NCI-H526 treated with DMSO at 0.1 percent for 48 hours (cell line): ENCODE measurements around the gene SSRP1.
"Not testable (repeated sequence)": the region's sequence is repeated elsewhere in the genome, so short reads cannot be mapped to it uniquely, and the experiment has no call there.

Source experiments
- DNase-seq: peaks from one replicate; lab custom pipeline; 2025; lab: John Stamatoyannopoulos, UW

SSRP1 gene

GRCh38 chr11:57299150-57299737 lies 36.4 kb downstream of the SSRP1 start:
- no peak for DNase-seq

GRCh38 chr11:57297221-57297620 lies 38.5 kb downstream of the SSRP1 start:
- DNase-seq: no peak

DNA sequence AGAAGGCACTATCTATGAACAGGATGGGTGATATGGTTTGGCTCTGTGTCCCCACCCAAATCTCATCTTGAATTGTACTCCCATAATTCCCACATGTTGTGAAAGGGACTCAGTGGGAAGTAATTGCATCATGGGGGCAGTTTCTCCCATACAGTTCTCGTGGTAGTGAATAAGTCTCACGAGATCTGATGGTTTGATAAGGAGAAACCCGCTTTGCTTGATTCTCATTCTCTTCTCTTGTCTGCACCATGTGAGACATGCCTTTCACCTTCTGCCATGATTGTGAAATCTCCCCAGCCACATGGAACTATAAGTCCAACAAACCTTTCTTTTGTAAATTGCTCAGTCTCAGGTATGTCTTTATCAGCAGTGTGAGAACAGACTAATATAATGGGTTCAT lies 39.5 kb downstream of the SSRP1 start:
- not testable (repeated sequence) for DNase-seq

- no peak for DNase-seq
These were observed 41.2 kb downstream of the SSRP1 start for GRCh38 chr11:57294225-57295131.

DNA sequence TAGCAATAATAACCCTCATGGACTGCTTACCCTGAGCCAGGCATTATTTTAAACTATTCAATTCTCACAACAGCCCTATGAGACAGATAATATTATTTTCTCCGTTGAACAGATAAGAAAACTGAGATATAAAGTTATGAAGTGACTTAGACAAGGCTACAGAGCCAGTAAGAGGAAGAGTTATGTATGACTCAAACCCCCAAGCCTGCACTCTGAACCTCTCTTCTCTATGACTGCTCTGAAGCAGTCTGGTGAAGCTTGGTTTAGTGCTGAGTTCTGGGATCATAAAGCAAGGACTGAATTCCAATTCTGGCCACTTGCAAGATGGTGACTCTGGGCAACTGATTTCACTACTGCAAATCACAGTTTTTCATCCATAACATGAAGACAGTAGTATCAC lies 45.4 kb downstream of the SSRP1 start:
- no peak for DNase-seq

GRCh38 chr11:57288771-57289579 lies 46.7 kb downstream of the SSRP1 start:
- no peak for DNase-seq

DNA sequence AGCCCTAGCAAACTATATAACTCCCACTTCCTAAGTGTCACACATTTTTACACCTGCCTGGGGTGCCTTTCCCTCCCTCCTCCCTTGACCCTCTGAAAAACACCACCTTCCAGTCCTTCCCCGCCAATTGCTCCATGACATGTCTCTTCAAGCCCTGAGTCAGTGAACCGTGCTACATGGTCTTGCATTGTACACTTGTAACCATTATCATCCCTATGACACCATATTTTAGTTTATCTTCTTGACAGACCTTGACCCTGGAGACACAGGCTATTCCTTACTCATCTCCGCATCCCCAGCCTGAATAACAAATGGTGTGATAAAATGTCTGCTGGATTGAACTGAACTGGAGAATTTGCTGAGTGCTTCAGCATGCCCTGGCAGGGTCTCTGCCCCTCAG lies 47.8 kb downstream of the SSRP1 start:
- DNase-seq: no peak

DNA sequence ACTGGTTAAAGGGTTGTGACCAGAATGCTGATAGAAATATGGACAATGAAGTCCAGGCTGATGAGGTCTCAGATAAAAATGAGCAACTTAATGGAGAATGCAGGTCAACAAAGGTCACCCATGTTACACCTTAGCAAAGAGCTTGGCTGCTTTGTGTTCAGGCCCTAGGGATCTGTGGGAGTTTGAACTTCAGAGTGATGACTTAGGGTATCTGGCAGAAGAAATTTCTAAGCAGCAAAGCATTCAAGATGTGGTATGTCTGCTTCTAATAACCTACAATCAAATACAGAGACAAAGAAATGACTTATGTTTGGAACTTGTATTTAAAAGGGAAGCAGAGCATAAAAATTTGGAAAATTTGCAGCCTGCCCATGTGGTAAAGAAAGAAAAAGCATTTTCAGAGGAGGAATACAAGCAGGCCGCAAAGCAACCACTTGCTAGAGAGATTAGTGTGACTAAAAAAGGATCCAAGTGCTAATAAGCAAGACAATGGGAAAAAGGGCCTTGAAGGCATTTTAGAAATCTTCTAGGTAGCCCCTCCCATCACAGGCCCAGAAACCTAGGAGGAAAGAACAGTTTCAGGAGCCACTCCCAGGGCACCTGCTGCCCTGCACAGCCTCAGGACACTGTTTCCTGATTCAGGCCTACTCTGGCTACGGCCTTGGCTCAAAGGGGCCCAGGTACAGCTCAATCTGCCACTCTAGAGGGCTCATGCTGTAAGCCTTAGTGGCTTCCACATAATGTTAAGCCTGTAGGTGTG lies 52.3 kb downstream of the SSRP1 start:
- no peak for DNase-seq

GRCh38 chr11:57281546-57281945 lies 54.1 kb downstream of the SSRP1 start:
- not testable (repeated sequence) for DNase-seq

DNA sequence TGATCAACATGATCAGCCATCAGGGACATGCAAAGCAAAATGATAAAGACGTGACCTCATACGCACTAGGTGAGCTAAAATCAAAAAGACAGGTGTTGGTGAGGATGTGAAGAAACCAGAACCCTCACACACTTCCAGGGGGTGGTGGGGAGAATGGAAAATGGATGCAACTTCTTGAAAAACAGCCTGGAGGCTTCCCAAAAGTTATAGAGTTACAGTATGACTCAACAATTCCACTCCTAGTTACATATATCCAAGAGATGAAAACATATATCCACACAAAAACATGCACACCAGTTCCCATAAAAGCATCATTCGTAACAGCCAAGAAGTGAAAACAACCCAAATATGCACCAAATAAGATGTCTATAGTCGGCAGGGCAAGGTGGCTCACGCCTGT lies 56.6 kb downstream of the SSRP1 start:
- no peak for DNase-seq

DNA sequence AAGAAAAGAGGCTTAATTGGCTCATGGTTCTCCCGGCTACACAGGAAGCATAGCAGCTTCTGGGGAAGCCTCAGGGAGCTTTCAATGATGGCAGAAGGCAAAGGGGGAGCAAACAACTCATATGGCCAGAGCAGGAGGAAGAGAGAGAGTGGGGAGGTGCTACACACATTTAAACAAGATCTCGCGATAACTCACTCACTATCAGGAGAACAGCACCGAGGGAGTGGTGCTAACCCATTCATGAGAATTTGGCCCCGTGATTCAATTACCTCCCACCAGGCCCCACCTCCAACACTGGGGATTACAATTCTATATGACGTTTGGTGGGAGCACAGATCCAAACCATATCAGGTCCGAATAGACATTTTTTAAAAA lies 57.0 kb downstream of the SSRP1 start:
- no peak for DNase-seq

DNA sequence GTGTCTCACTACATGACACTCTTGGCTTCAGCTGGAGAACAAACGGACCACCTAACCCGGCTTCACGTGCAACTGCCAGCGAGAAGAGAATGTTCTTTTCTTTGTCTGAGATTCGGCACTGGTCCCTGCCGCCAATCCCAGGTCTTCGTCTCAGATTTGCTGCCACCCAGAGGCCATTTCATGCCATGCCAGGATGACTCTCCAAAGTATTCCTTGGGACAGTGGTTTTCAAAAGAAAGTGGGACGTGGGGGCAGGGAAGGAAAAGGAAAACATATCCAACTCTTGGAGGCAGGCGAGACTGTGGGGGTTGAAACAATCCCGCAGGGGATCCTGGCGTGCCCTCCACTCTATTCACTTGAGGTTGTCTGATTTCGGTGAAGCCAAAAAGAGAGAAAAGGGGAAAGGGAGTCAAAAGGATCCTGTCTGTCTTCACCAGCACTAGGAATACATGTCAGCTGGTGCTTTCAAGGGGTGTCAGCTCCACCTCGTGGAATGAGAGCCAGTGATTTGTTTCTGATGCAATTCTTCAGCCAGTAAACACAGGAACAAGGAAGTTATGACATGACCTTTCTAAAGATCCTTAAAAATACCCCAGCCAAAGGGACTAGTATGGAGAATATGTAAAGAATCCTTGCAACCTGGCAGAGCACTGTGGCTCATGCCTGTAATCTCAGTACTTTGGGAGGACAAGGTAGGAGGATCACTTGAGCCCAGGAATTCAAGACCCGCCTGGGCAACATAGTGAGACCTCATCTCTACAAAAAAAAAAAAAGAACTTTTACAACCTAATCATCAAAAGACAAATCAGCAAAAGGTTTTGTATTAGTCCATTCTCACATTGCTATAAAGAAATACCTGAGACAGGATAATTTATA lies 57.6 kb downstream of the SSRP1 start:
- peak; percentile 80 for DNase-seq

- peak; percentile 97 for DNase-seq
These were observed 58.6 kb downstream of the SSRP1 start for GRCh38 chr11:57276971-57277675.

- peak; percentile 33 for DNase-seq
These were observed 59.3 kb downstream of the SSRP1 start for GRCh38 chr11:57276169-57276970.
